ENCODE results near the gene CPT1C.

Gene CPT1C

GRCh38 chr19:49660338-49660961 lies 30.5 kb upstream of the CPT1C start:
- DNase-seq (ENCODE audit: low read depth), result no peak

- no peak for DNase-seq (ENCODE audit: low read depth)
Observed at GRCh38 chr19:49662011-49662410, 28.9 kb upstream of the CPT1C start.

GRCh38 chr19:49663224-49663623 lies 27.7 kb upstream of the CPT1C start:
- DNase-seq (ENCODE audit: low read depth), result no peak

- DNase-seq (ENCODE audit: low read depth), result no peak
Observed at GRCh38 chr19:49664171-49665035, 26.5 kb upstream of the CPT1C start.

GRCh38 chr19:49665036-49665350 lies 25.9 kb upstream of the CPT1C start:
- DNase-seq (ENCODE audit: low read depth), result no peak

GRCh38 chr19:49665351-49666119 lies 25.4 kb upstream of the CPT1C start, which contains the start of the genes BCL2L12 and IRF3:
Gene BCL2L12, plus strand, starts transcription at chr19:49665933. Its CDS starts 760 bp downstream, at chr19:49666693.
Gene IRF3, minus strand, starts transcription at chr19:49665857. Its CDS starts 1,019 bp downstream, at chr19:49664838.
- DNase-seq (ENCODE audit: low read depth), result peak; percentile 87

GRCh38 chr19:49666120-49666444 lies 24.8 kb upstream of the CPT1C start:
- no peak for DNase-seq (ENCODE audit: low read depth)

GRCh38 chr19:49667473-49667872 lies 23.4 kb upstream of the CPT1C start:
- DNase-seq (ENCODE audit: low read depth), result no peak

- no peak for DNase-seq (ENCODE audit: low read depth)
Observed at GRCh38 chr19:49669516-49669915, 21.4 kb upstream of the CPT1C start.

GRCh38 chr19:49672131-49672919 lies 18.6 kb upstream of the CPT1C start:
- DNase-seq (ENCODE audit: low read depth), result no peak

GRCh38 chr19:49676136-49676783 lies 14.7 kb upstream of the CPT1C start:
- DNase-seq (ENCODE audit: low read depth), result no peak

- peak; percentile 100 for DNase-seq (ENCODE audit: low read depth)
Observed at GRCh38 chr19:49676784-49677230, 14.1 kb upstream of the CPT1C start.

- DNase-seq (ENCODE audit: low read depth), result no peak
Observed at GRCh38 chr19:49677231-49677900, 13.6 kb upstream of the CPT1C start, which contains the start of gene PRMT1. Gene PRMT1, plus strand, starts transcription at chr19:49677271. Its CDS starts 10 bp downstream, at chr19:49677281.

GRCh38 chr19:49677901-49678674 lies 12.8 kb upstream of the CPT1C start:
- DNase-seq (ENCODE audit: low read depth), result no peak

GRCh38 chr19:49678985-49679770 lies 11.7 kb upstream of the CPT1C start:
- no peak for DNase-seq (ENCODE audit: low read depth)

- no peak for DNase-seq (ENCODE audit: low read depth)
Observed at GRCh38 chr19:49679771-49680413, 11.0 kb upstream of the CPT1C start.

GRCh38 chr19:49680421-49681351 lies 10.2 kb upstream of the CPT1C start:
- DNase-seq (ENCODE audit: low read depth), result no peak

All from HS-5 (cell line).